ENCODE data around the gene CCR2. TPM values are rescaled to one million over a fixed set of nuclear protein-coding genes. Genes with fewer than 3 reads are reported as not detected.
A peak's percentile ranks its signal among the peaks of the same experiment; 100 is the strongest.
"Not testable (repeated sequence)": the region's sequence is repeated elsewhere in the genome, so short reads cannot be mapped to it uniquely, and the experiment has no call there.

CCR2 gene
- total RNA-seq, 1 donor from 2014 or later, result 15.8 TPM

DNA sequence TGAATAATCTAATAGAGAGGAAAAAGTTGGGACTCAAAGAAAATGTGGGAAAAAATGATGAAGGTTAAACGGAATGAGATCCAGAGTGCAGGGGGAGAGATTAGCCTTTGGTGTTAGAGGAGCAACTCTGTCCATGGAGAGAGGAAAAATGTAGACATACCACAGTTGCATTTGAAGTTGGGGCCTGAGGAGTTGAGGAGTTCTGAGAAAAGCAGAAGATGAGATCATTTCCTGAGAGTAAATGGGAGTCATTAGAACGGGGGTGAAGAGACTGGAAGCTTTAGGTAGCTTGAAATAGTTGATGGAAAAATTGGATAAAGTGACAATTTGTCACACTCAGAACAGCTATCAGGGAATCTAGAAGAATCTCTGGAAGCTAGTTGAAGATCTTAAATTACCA lies 45.6 kb downstream of the CCR2 start:
- ATAC-seq, result peak in 1 of 2 donors; percentile 27
- TF ChIP-seq, protein P1, sequence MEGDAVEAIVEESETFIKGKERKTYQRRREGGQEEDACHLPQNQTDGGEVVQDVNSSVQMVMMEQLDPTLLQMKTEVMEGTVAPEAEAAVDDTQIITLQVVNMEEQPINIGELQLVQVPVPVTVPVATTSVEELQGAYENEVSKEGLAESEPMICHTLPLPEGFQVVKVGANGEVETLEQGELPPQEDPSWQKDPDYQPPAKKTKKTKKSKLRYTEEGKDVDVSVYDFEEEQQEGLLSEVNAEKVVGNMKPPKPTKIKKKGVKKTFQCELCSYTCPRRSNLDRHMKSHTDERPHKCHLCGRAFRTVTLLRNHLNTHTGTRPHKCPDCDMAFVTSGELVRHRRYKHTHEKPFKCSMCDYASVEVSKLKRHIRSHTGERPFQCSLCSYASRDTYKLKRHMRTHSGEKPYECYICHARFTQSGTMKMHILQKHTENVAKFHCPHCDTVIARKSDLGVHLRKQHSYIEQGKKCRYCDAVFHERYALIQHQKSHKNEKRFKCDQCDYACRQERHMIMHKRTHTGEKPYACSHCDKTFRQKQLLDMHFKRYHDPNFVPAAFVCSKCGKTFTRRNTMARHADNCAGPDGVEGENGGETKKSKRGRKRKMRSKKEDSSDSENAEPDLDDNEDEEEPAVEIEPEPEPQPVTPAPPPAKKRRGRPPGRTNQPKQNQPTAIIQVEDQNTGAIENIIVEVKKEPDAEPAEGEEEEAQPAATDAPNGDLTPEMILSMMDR (IDR thresholded peaks at IDR 0.05), result no peak
- peaks cover 55% of the 10 kb centered on the region for H3K4me1 ChIP-seq
- no peak overlapping the region for H3K27ac ChIP-seq
- no peaks in the 10 kb centered on the region for H3K27me3 ChIP-seq (ENCODE audit: low read depth)
- DNase-seq, result no peak
- no peaks in the 10 kb centered on the region for H3K9me3 ChIP-seq
- intact Hi-C loops (cut with DNase I), result no loop called here
- no peak overlapping the region for H3K4me3 ChIP-seq
- H3K36me3 ChIP-seq, result no peaks in the 10 kb centered on the region

DNA sequence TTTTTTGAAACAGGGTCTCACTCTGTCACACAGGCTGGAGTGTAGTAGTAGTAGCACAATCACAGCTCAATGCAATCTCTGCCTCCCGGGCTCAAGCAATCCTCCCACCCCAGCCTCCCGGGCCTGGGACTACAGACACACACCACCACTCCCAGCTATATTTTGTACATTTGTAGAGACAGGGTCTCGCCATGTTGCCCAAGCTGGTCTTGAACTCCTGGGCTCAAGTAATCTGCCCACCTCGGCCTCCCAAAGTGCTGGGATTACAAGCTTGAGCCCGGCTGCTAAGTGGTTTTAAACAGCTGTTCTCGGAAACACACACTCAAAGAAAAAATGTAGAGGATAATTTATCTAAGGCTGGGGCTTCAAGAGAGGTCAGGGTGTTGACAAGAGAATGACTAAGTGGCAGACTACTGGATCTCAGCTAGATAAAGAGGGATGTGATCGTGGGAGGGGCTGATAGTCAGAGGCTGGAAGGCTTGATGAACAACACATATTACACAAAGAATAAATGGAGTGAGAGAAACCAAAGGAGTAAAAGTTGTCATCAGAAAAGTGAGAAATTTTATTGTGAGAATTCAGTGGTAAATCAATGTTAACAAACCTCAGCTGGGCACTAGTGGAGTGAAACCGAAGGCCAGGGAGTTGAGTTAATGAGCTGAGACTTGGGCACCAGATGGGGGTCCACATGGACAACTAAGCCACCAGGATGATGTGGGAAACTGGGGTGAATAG lies 46.3 kb downstream of the CCR2 start:
- H3K27ac ChIP-seq, result no peak overlapping the region

DNA sequence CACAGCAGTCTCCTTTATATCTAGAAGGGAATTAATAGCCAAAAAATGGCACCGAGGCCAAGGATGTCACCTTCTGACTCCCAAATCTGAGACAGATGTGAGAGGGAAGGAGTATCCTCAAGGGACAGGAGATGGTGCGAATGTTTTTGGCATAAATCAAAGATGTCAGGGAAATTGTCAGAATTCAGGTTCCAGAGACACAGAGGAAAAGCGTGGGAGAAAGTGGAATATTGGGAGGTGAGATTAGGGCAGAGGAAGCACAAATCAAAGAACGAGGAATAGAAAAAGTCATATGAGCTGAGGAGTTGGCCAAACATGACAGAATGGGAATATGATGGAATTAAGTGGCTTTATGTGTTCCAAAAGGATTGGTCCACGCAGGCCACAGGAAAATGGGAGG lies 46.9 kb downstream of the CCR2 start:
- Histone ChIP-seq H3K27ac (no peak overlapping the region), H3K4me1 (peaks cover 55% of the 10 kb centered on the region), H3K4me3 (no peak overlapping the region), H3K27me3 (ENCODE audit: low read depth) (no peaks in the 10 kb centered on the region), H3K9me3 (no peaks in the 10 kb centered on the region), H3K36me3 (no peaks in the 10 kb centered on the region)
- intact Hi-C loops (cut with DNase I), result no loop called here
- DNase-seq (no peak), ATAC-seq (no peak)
- TF ChIP-seq, protein P1 (IDR thresholded peaks at IDR 0.05), result no peak

More for the DNA sequence above, 46.3 kb downstream of the CCR2 start:
- Histone ChIP-seq H3K4me1 (peaks cover 55% of the 10 kb centered on the region), H3K4me3 (no peak overlapping the region), H3K27me3 (ENCODE audit: low read depth) (no peaks in the 10 kb centered on the region), H3K9me3 (no peaks in the 10 kb centered on the region), H3K36me3 (no peaks in the 10 kb centered on the region)
- intact Hi-C loops (cut with DNase I), result no loop called here
- TF ChIP-seq, protein P1 (IDR thresholded peaks at IDR 0.05), result no peak
- ATAC-seq (peak; percentile 59 to 72), DNase-seq (no peak)

DNA sequence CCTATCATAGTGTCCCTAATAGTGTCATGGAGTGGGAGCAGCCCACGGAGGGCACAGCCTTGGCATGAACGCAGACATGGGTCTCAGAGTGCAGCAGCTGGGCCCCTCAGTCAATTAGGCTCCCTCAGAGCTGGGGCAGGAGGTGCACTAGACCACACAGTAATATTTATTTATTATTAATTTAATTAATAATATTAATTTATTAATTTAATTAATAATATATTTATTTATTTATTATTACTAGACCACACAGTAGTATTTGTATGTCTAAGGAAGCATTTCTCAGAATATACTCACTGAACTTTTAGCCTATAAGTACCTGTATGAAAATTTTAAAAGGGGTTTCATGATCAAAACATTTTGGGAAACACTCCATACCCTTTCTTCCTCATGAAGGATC lies 47.7 kb downstream of the CCR2 start:
- peaks cover 55% of the 10 kb centered on the region for H3K4me1 ChIP-seq

DNA sequence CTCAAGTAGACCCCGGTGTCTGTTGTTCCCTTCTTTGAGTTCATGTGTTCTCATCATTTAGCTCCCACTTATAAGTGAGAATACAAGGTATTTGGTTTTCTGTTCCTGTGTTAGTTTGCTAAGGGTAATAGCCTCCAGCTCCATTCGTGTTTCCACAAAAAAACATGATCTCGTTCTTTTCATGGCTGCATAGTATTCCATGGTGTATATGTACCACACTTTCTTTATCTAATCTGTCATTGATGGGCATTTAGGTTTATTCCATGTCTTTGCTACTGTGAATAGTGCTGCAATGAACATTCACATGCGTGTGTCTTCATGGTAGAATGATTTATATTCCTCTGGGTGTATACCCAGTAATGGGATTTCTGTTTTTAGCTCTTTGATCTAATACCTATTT lies 49.0 kb downstream of the CCR2 start:
- H3K36me3 ChIP-seq; ATAC-seq; H3K4me3 ChIP-seq; H3K27ac ChIP-seq; intact Hi-C loops (cut with DNase I); H3K27me3 ChIP-seq (ENCODE audit: low read depth); H3K9me3 ChIP-seq; DNase-seq: not testable (repeated sequence)
- peaks cover 59% of the 10 kb centered on the region for H3K4me1 ChIP-seq

More for the DNA sequence above, 47.7 kb downstream of the CCR2 start:
- intact Hi-C loops (cut with DNase I), result no loop called here
- no peak for DNase-seq
- TF ChIP-seq, protein P1 (IDR thresholded peaks at IDR 0.05), result no peak
- Histone ChIP-seq H3K27ac (no peak overlapping the region), H3K4me3 (no peak overlapping the region), H3K36me3 (no peaks in the 10 kb centered on the region), H3K9me3 (no peaks in the 10 kb centered on the region), H3K27me3 (ENCODE audit: low read depth) (no peaks in the 10 kb centered on the region)
- ATAC-seq, result no peak

DNA sequence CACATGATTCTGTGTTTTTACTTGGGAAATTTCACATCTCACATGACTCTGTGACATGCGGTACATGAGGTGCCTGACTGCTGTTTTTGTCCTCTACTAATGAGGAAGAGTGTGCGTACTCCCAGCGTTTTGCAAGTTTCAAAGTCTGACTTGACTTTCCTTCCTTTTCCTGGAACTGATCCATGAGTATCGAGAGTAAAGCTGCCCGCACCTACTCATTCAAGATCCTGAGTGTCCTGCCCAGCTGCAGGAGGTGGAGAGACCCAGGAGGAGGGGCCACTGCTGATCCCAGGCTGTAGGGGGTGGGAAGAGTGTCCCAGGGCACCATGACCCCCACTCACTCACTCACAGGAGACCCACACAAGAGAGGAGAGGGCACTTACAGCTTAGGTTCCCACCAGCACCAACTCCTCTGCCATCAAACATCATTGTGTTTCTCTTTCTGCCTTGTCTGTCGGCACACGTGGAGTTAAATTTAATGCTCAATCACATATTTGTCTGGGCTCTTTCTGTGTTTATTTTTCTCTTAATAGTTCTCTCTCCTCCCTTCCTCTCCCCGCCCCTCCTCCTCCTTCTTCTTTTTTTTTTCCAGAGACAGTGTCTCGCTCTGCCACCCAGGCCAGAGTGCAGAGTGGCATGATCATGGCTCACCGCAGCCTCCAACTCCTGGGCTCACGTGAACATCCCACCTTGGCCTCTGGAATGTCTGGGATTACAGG lies 51.5 kb downstream of the CCR2 start:
- TF ChIP-seq, protein P1 (IDR thresholded peaks at IDR 0.05), result no peak
- Histone ChIP-seq H3K4me1 (peaks cover 60% of the 10 kb centered on the region), H3K36me3 (no peaks in the 10 kb centered on the region), H3K27me3 (ENCODE audit: low read depth) (no peaks in the 10 kb centered on the region), H3K4me3 (peak overlapping the region; percentile 49), H3K9me3 (no peaks in the 10 kb centered on the region), H3K27ac (peak overlapping the region; percentile 85)
- peak; percentile 80 to 82 for ATAC-seq
- peak; percentile 69 for DNase-seq
- intact Hi-C loops (cut with DNase I), result no loop called here

Measured in lower lobe of right lung (tissue), 2 donors.